Ishikawa (cell line): ENCODE measurements around the gene AK5.

ENCODE experiments used
- CEBPB ChIP-seq: IDR thresholded peaks from 2 replicates; pipeline ENCODE4 v1.6.1; 2012
- CREB1 ChIP-seq: IDR thresholded peaks from 2 replicates; pipeline ENCODE4 v1.6.1; 2012; ENCODE audit warnings: low read depth
- EGR1 ChIP-seq: IDR thresholded peaks from 2 replicates; pipeline ENCODE4 v1.6.1; 2012
- EP300 ChIP-seq: IDR thresholded peaks from 2 replicates; pipeline ENCODE4 v1.6.1; 2012; ENCODE audit warnings: borderline replicate concordance
- FOXM1 ChIP-seq: IDR thresholded peaks from 2 replicates; pipeline ENCODE4 v1.6.1; 2012; ENCODE audit warnings: low read depth, borderline replicate concordance
- NFIC ChIP-seq: IDR thresholded peaks from 2 replicates; pipeline ENCODE4 v1.6.1; 2012
- RAD21 ChIP-seq: IDR thresholded peaks from 2 replicates; pipeline ENCODE4 v1.6.1; 2012; ENCODE audit warnings: low read depth
- REST ChIP-seq: IDR thresholded peaks from 2 replicates; pipeline ENCODE4 v1.6.1; 2012; ENCODE audit warnings: low read depth, mild to moderate bottlenecking
- TAF1 ChIP-seq: IDR thresholded peaks from 2 replicates; pipeline ENCODE4 v1.6.1; 2012; ENCODE audit warnings: low read depth, mild to moderate bottlenecking
- TCF12 ChIP-seq: IDR thresholded peaks from 2 replicates; pipeline ENCODE4 v1.6.1; 2012; ENCODE audit warnings: low read depth
- TEAD4 ChIP-seq: IDR thresholded peaks from 2 replicates; pipeline ENCODE4 v1.6.1; 2012
- USF1 ChIP-seq: IDR thresholded peaks from 2 replicates; pipeline ENCODE4 v1.6.1; 2012
- YY1 ChIP-seq: IDR thresholded peaks from 2 replicates; pipeline ENCODE4 v1.6.1; 2012; ENCODE audit warnings: low read depth
- ZBTB7A ChIP-seq: IDR thresholded peaks from 2 replicates; pipeline ENCODE4 v1.6.1; 2012; ENCODE audit warnings: low read depth
- TF ChIP-seq, protein P1 (sequence below): IDR thresholded peaks from 2 replicates; pipeline ENCODE4 v1.6.1; 2012

The AK5 gene

GRCh38 chr1:77354536-77354935 is 72.7 kb downstream of the AK5 start:
- TF ChIP-seq REST: no peak
- no peak for TF ChIP-seq NFIC
- no peak for TF ChIP-seq CREB1
- TF ChIP-seq TCF12: no peak
- no peak for TF ChIP-seq EGR1
- no peak for TF ChIP-seq YY1
- TF ChIP-seq TEAD4: no peak
- no peak for TF ChIP-seq FOXM1
- no peak for TF ChIP-seq RAD21
- TF ChIP-seq USF1: no peak
- no peak for TF ChIP-seq EP300
- no peak for TF ChIP-seq ZBTB7A
- TF ChIP-seq, protein P1, sequence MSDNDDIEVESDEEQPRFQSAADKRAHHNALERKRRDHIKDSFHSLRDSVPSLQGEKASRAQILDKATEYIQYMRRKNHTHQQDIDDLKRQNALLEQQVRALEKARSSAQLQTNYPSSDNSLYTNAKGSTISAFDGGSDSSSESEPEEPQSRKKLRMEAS: no peak
- TF ChIP-seq CEBPB: no peak
- TF ChIP-seq TAF1: no peak

- TF ChIP-seq CREB1: no peak
- no peak for TF ChIP-seq USF1
These were observed 73.2 kb downstream of the AK5 start for GRCh38 chr1:77355010-77355409.

GRCh38 chr1:77356136-77356535 is 74.3 kb downstream of the AK5 start:
- TF ChIP-seq ZBTB7A: no peak
- no peak for TF ChIP-seq EP300
- no peak for TF ChIP-seq YY1
- TF ChIP-seq TCF12: no peak
- TF ChIP-seq, protein P1: no peak
- no peak for TF ChIP-seq NFIC

- TF ChIP-seq TCF12 (no peak), REST (no peak), FOXM1 (no peak), RAD21 (no peak), EP300 (no peak), YY1 (no peak), NFIC (no peak), TEAD4 (no peak), TAF1 (no peak), CREB1 (no peak), CEBPB (no peak), USF1 (no peak), ZBTB7A (no peak), EGR1 (no peak)
- TF ChIP-seq, protein P1: no peak
These were observed 78.4 kb downstream of the AK5 start for GRCh38 chr1:77360256-77360655.

DNA sequence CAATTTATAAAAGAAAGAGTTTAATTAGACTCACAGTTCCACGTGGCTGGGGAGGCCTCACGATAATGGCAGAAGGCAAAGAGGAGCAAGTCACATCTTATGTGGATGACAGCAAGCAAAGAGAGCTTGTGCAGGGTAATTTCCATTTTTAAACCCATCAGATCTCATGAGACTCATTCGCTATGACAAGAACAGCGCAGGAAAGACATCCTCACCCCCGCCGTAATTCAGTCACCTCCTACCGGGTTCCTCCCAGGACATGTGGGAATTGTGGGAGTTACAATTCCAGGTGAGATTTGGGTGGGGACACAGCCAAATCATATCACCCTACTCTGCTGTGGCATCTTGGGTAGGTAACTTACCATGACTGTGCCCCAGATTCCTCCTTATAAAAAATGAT is 79.8 kb downstream of the AK5 start:
- TF ChIP-seq TAF1 (no peak), EGR1 (no peak), REST (no peak)
